Muscle layer of duodenum (tissue), 2 donors: ENCODE results near the gene GRID2.

Experiments
- H3K27ac ChIP-seq: one replicate; pipeline ENCODE4 v1.7.0; 2013; ENCODE audit warnings: mild to moderate bottlenecking, low read length
- H3K27me3 ChIP-seq: one replicate; pipeline ENCODE4 v1.7.0; 2013; ENCODE audit warnings: low read depth, mild to moderate bottlenecking, control low read depth, low read length
- H3K36me3 ChIP-seq, 2 donors: one replicate each; pipeline ENCODE4 v1.7.0; 2013; ENCODE audit warnings: low read length in 2 of 2, control low read depth in 1 of 2, mild to moderate bottlenecking in 1 of 2; ENCODE audit not compliant: insufficient read depth in 2 of 2, control insufficient read depth in 1 of 2
- H3K4me1 ChIP-seq, 2 donors: one replicate each; pipeline ENCODE4 v1.7.0; 2013; ENCODE audit warnings: low read length in 2 of 2, mild to moderate bottlenecking in 2 of 2, control low read depth in 1 of 2, moderate library complexity in 1 of 2; ENCODE audit not compliant: insufficient read depth in 2 of 2, control insufficient read depth in 1 of 2
- H3K4me3 ChIP-seq, 2 donors: one replicate each; pipeline ENCODE4 v1.7.0; 2013; ENCODE audit warnings: low read length in 2 of 2, low read depth in 1 of 2, mild to moderate bottlenecking in 1 of 2
- H3K9me3 ChIP-seq, 2 donors: one replicate each; pipeline ENCODE4 v1.7.0; 2013; ENCODE audit warnings: low read length in 2 of 2, control low read depth in 1 of 2, mild to moderate bottlenecking in 1 of 2; ENCODE audit not compliant: control insufficient read depth in 1 of 2
- donor health status: healthy.

GRID2 gene

DNA sequence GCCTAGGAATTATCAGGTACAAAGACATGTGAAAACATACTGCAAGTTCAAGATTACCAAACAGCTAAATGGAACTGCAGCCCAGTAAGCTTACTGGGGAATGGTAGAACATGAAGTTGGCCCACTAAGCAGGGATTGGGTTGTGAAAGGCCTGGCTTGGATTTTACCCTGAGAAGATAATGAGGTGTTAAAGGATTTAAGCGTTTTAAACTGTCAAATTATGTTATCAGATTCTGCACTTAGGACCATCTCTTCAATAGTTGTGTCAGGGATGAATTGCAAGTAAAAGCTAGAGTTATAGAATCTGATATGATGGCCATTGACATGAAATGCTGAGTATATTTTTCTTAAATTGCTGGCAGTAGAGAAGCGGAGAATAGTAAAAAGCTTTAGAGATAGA, 225.7 kb downstream of the GRID2 start:
- Histone ChIP-seq H3K9me3 (no peaks in the 10 kb centered on the region), H3K27me3 (no peaks in the 10 kb centered on the region), H3K27ac (no peak overlapping the region), H3K36me3 (no peaks in the 10 kb centered on the region), H3K4me3 (no peak overlapping the region), H3K4me1 (no peaks in the 10 kb centered on the region)

DNA sequence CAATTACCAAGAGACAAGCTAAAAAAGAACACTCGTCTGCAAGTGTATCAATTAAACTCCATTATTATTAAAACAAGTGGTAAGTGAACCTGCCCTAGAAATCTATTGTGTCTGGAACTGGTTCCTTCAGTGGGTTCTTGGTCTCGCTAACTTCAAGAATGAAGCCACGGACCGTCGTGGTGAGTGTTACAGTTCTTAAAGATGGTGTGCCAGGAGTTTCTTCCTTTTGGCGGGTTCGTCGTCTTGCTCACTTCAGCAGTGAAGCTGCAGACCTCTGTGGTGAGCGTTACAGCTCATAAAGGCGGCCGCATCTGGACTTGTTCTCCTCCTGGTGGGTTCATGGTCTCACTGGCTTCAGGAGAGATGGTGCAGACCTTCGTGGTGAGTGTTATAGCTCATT, 231.8 kb downstream of the GRID2 start:
- Histone ChIP-seq H3K27ac (no peak overlapping the region), H3K4me1 (no peaks in the 10 kb centered on the region), H3K4me3 (no peak overlapping the region), H3K9me3 (peaks cover 0 to 7% of the 10 kb centered on the region in 2 donors), H3K27me3 (no peaks in the 10 kb centered on the region), H3K36me3 (no peaks in the 10 kb centered on the region)

DNA sequence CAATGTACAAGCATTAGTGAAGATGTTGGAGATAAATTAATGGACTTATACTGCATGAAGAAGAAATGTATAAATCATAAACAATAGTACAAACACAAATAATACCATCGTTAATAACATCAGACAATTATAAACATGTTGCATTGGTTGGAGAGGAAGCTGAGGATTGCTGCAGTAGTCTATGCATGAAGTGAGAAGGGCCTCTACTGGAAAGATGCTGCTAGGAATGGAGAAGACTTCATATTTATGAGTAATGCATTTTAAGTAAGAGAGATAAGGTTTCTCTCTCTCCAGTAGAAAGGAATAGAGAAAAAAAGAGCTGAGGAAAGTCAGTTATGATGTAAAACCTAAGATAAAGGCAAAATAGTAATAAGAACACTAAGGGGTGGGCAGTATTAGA, 247.8 kb downstream of the GRID2 start:
- Histone ChIP-seq H3K4me1 (no peaks in the 10 kb centered on the region), H3K27ac (no peak overlapping the region), H3K4me3 (no peak overlapping the region), H3K36me3 (no peaks in the 10 kb centered on the region), H3K27me3 (no peaks in the 10 kb centered on the region), H3K9me3 (no peaks in the 10 kb centered on the region)

DNA sequence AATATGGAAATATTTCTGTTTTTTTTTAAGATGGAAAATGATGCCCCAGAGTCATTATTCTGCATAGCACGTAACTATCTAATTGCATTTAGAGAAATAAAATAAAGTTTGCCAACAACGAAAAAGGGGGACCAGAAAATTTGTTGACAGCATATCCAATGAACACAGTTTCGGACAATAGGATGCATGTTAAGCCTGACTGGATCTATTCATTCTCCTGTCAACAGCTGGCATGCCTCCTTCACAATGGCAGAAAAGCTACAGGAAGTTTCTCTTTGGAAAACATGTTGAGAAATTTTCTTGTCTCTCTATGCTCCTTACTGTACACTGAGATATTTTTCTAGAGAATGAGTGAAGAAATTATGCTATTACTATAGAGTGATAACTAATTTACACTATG, 262.5 kb downstream of the GRID2 start:
- H3K4me3 ChIP-seq = no peak overlapping the region
- H3K27me3 ChIP-seq = no peaks in the 10 kb centered on the region
- no peaks in the 10 kb centered on the region for H3K4me1 ChIP-seq
- H3K27ac ChIP-seq = no peak overlapping the region
- no peaks in the 10 kb centered on the region for H3K9me3 ChIP-seq
- no peaks in the 10 kb centered on the region for H3K36me3 ChIP-seq

DNA sequence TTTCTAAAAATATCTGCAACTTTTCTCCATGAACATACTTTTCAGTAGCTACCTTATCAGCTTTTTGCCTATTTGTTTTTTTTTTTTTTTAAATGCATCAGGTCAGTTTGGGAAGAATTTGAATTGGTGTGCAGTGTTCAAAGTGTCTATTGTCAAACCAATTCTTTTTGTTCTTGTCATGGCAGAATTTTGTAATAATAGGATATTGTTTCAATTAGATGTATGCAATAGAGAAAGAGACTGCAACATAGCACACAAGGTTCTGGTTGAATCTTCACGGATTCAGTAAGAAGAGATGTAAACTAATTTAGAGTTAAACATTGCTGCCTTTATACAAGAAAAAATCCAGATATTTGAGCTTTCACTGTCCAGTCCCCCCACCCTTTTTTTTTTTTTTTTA, 277.1 kb downstream of the GRID2 start:
- H3K27ac ChIP-seq = no peak overlapping the region

DNA sequence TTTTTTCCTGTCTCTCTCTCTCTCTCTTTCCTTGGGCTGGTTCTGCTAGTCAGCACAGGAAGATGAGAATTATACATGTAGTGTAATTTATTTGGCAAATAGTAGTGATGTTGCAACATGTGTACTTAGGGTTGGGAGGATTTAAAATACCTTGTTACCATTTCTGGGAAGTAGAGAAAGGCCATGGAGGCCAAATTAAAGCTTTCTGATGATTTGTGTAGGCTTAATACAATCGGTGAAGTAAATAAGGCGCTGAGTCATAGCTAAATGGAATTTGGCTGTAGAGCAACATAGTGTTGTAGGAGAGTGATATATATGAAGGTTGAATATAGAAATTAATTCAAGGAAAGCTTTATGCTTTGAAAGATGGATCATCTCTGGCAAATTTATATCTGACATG, 295.3 kb downstream of the GRID2 start:
- Histone ChIP-seq H3K4me1 (no peaks in the 10 kb centered on the region), H3K9me3 (no peaks in the 10 kb centered on the region), H3K4me3 (no peak overlapping the region), H3K27me3 (no peaks in the 10 kb centered on the region), H3K27ac (no peak overlapping the region), H3K36me3 (no peaks in the 10 kb centered on the region)

More for the DNA sequence above, 277.1 kb downstream of the GRID2 start:
- Histone ChIP-seq H3K4me3 (no peak overlapping the region), H3K9me3 (peaks cover 0 to 7% of the 10 kb centered on the region in 2 donors), H3K27me3 (no peaks in the 10 kb centered on the region), H3K4me1 (no peaks in the 10 kb centered on the region), H3K36me3 (no peaks in the 10 kb centered on the region)

DNA sequence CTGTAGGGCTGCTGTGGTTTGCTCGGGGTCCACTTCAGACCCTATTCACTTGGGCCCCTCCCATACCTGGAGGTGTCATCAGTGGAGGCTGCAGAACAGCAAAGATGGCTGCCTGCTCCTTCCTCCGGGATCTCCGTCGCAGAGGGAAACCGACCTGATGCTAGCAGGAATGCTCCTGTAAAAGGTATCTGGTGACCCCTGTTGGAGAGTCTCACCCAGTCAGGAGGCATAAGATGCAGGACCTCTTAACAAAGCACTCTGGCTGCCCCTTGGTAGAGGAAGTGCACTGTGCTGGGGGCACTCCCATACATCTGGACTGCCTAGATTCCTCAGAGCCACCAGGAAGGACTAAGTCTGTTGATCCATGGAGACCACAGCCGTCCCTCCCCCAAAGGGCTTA, 296.9 kb downstream of the GRID2 start:
- Histone ChIP-seq H3K27ac (no peak overlapping the region), H3K4me3 (no peak overlapping the region), H3K36me3 (no peaks in the 10 kb centered on the region), H3K27me3 (no peaks in the 10 kb centered on the region), H3K4me1 (no peaks in the 10 kb centered on the region), H3K9me3 (no peaks in the 10 kb centered on the region)

DNA sequence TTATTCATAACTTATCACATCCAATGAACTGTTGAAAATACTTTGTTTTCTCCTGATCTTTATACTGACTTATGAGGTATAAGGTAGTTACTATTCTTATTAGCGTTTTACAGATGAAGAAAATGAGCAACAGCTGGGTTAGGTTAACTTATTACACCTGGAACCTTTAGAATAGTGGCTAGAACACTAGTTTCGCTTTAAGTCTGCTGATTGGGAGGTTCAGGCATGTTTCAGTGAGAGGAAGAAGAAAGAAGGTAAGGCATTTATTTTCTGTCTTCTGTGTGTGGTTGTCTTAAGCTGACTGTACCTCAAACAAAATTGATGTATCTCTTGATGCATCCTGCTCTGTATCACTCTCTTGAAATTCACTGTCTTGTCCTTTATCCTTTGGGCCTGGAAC, 302.5 kb downstream of the GRID2 start:
- H3K9me3 ChIP-seq = no peaks in the 10 kb centered on the region

DNA sequence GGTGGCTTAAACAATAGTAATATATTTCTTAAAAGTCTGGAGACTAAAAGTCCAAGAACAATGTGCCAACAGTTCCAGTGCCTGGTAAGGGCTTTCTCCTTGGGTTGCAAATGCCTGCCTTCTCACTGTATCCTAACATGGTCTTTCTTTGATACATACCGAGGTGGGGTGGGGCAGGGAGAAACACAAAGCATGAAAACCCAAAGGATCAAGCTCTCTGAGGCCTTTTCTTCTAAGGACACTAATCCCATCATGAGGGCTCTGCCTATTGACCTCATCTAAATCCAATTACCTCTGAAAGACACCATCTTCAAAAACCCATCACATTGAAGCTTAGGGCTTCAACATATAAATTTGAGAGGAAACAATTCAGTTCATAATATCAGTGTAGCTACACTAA, 311.3 kb downstream of the GRID2 start:
- no peaks in the 10 kb centered on the region for H3K27me3 ChIP-seq
- H3K27ac ChIP-seq = no peak overlapping the region
- H3K4me1 ChIP-seq = no peaks in the 10 kb centered on the region
- no peaks in the 10 kb centered on the region for H3K36me3 ChIP-seq
- no peak overlapping the region for H3K4me3 ChIP-seq
- H3K9me3 ChIP-seq = no peaks in the 10 kb centered on the region

More for the DNA sequence above, 302.5 kb downstream of the GRID2 start:
- Histone ChIP-seq H3K27ac (no peak overlapping the region), H3K36me3 (no peaks in the 10 kb centered on the region), H3K27me3 (no peaks in the 10 kb centered on the region), H3K4me3 (no peak overlapping the region), H3K4me1 (no peaks in the 10 kb centered on the region)

DNA sequence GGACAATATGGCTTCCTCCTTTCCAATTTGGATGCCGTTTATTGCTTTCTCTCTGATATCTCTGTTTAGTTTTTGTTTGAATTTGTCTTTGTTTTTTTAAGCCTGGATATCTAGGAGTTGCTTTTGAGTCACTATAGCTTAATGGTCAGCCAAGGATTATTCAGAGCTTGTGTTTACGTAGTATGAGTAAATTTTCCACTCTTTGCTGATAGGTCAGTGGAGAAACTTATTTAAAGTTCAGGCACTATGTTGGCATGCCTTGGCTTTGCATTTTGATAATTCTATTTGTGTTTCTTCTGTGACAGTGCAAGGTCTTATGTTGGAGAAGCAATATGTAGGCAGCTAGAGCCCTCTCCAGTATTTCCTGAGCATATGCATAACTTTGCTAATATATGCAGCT, 315.2 kb downstream of the GRID2 start:
- Histone ChIP-seq H3K4me3 (no peak overlapping the region), H3K9me3 (no peaks in the 10 kb centered on the region), H3K4me1 (no peaks in the 10 kb centered on the region), H3K27me3 (no peaks in the 10 kb centered on the region), H3K27ac (no peak overlapping the region), H3K36me3 (no peaks in the 10 kb centered on the region)

DNA sequence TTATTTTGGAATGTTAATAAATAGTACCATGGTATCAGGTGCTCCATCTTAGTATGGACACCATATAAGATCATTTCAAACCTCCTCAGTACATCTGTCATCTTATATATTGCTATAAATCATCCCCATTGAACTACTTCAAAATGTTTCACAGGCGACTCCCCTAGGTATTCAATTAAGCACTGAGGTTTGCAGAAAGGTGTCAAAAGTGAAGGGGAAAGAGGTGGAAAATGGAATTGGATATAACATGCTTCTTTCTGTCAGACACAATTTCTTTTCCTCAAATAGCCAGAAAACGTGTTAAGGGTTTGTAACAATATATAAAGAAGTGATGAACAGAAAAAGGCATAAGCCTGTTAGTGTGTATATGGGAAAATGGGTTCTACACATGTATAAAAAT, 325.5 kb downstream of the GRID2 start:
- Histone ChIP-seq H3K4me1 (no peaks in the 10 kb centered on the region), H3K9me3 (no peaks in the 10 kb centered on the region), H3K27ac (no peak overlapping the region), H3K36me3 (no peaks in the 10 kb centered on the region), H3K27me3 (no peaks in the 10 kb centered on the region), H3K4me3 (no peak overlapping the region)

DNA sequence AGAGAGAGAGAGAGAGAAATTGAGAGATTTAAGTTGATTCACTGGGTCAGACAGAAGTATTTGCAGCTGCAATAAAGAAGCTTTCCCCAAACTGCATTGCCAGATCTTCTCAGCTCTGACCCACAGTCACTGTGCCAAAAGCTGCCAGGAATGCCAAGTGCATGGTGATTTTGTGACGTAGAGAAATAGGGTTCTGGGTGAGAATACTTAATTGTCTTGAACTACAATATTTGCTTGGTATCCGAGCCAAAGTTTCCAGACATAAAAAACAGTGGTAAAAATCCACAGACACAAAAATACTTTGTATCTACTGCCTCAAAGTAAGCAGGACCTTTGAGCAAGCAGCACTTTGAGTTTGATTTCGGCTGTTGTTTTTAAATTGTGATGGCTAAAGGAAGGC, 331.1 kb downstream of the GRID2 start:
- Histone ChIP-seq H3K36me3 (no peaks in the 10 kb centered on the region), H3K4me3 (no peak overlapping the region)

More for the DNA sequence above, 331.1 kb downstream of the GRID2 start:
- Histone ChIP-seq H3K27me3 (no peaks in the 10 kb centered on the region), H3K9me3 (no peaks in the 10 kb centered on the region), H3K27ac (no peak overlapping the region), H3K4me1 (no peaks in the 10 kb centered on the region)
